Activated CD8-positive, alpha-beta memory T cell treated with anti-CD3 and anti-CD28 coated beads for 1 hour (primary cell): ENCODE data around the gene PPP2R5A.
"Not testable (repeated sequence)": the region's sequence is repeated elsewhere in the genome, so short reads cannot be mapped to it uniquely, and the experiment has no call there.

Source experiments
- DNase-seq, 2 donors: peaks; one replicate each; pipeline ENCODE4 v3.0.0-alpha.2; 2020; ENCODE audit warnings: low read depth in 1 of 2; ENCODE audit errors: extremely low read depth in 1 of 2

The PPP2R5A gene

DNA sequence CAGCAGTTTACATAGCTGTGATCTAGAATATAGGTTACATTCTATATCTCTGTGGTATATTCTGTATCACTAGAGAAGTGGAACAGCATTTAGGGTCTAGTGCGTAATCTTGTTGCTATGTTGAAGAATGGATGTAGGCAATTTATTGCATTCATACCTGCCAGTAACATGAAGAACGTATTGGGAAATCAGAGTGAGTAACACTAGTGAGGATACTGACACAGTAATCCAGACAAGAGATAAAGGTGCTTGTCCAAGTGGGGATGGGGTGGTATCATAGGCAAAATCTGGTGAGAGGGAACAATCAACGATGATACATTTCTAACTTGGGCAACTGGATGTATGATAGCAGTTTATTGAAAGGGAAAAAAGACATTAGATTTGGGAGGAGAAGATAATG is 9.8 kb downstream of the PPP2R5A start:
- no peak for DNase-seq

DNA sequence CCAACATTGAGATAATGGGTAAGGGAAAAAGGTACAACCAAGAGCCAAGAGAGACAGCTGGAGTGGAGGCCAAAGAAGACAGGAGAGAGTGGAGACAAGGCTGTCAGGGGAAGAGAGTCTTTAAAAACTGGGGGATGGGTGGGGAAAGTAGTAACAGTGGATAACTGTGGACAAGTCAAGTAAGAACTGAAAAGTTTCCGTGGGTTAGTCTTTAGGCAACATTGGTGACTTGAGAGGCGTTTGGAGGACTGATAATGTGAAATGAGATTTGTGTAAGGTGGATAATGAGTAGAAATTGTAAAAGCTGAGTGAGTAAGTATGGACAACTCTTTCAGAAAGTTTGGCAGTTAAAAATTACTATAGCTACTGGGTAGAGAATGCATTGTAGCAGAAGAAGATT is 10.4 kb downstream of the PPP2R5A start:
- DNase-seq: no peak

DNA sequence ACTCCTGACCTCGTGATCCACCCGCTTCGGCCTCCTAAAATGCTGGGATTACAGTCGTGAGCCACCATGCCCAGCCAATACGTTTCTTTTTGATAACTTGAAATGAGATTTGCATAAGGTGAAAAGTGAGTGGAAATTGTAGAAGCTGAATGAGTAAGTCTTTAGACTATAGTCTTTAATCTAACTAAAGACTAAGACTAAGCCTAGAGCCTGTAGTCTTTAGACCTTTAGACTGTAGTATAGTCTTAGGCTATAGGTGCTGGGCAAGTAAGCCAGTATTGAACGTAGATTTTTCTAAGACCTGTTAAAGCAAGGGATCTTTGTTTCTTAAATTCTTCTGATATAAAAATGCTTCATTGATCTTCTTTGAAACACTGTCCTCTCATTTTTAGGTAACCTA is 12.1 kb downstream of the PPP2R5A start:
- no peak for DNase-seq

DNA sequence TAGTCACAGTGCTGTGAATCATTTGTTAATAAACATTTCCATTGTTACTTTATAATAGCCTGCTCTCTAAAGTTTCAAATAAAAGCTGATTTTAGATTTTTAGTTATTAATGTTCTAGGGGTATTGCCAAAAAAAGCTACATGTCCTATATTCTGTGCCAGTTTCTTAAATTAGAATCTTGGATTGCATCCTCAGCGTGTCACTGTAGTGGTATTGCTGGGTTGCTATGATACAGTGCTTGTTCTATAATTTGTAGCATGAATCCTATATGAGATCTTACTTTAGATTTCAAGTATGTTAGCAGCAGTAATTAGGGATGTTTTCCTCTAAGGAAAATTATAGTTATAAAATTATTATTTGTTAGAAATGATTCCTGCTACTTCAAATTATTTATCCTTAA is 16.4 kb downstream of the PPP2R5A start:
- no peak for DNase-seq

DNA sequence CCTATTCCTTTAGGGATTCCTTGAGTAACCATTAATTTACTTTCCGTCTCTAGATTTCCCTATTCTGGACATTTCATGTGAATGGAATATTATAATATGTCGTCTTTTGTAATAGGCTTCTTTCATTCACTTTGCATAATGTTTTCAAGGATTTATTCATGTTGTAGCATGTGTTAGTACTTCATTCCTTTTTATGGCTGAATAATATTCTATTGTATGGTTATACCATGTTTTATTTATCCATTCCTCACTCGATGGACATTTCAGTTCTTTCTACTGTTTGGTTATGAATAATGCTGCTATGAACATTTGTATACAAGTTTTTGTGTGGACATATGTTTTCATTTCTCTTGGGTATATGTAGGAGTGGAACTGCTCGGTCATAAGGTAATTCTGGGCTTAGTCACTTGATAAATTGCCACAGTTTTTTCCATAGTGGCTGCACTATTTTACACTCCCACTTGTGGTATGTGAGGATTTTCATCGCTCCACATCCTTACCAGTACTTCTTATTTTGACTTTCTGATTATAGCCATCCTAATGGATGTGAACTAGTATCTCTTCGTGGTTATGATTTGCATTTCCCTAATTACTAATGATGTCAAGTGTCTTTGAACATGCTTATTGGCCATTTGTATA is 17.7 kb downstream of the PPP2R5A start:
- no peak for DNase-seq

DNA sequence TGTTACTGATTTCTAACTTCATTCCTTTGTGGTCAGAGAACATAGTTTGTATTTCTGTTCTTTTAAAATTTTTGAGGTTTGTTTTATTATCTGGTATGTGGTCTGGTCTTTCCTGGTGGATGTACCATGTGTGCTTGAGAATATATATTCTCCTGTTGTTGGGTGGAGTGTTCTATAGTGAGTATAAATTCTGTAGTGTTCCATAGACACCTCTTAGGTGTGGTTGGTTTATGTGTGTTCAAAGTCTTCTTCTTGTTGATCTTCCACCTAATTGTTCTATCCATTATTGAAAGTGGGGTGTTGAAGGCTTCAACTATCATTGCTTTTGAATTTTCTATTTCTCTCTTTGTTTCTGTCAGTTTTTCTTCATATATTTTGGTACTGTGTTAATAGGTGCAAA is 20.1 kb downstream of the PPP2R5A start:
- no peak for DNase-seq

DNA sequence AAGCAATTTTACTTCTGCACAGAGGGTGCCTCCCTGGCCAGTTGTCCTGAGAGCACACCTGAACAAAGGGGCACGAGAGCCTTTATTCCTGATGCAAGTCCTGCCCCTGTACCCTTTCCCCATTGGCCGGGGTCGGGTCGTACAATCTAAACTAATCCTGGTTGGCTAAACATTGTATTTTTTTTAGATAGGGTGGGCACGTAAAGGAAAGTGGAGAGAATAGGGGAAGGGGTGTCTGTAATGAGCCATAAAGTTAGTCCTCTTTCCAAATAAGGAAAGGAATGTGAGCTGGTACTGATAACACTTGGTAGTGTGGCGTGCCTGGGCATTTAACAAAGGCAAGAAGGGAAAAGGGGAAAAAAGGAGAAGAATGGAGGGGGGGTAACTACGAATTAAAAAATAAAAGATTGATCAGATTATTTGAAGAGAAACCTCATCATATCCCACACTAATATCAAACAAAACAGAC is 20.8 kb downstream of the PPP2R5A start:
- DNase-seq: not testable (repeated sequence)

DNA sequence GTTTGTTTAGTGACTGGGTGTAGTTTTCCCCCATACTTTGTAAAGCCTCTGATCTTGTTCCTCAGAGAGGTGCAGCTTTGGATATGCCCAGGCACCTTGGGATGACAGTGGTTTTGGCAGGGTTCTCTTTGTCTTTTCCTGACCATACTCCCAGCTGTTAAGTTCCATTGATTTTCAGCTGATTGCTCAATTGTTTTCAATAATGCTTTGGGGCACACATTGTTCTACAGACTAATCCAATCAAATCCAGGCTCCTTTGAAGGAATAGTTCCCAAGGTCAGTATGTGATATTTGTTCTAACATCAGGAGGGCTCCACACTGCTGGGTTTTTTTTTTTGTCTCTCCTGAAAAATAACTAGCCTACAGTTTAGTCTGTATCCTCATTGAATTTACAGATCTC is 24.8 kb downstream of the PPP2R5A start:
- no peak for DNase-seq

DNA sequence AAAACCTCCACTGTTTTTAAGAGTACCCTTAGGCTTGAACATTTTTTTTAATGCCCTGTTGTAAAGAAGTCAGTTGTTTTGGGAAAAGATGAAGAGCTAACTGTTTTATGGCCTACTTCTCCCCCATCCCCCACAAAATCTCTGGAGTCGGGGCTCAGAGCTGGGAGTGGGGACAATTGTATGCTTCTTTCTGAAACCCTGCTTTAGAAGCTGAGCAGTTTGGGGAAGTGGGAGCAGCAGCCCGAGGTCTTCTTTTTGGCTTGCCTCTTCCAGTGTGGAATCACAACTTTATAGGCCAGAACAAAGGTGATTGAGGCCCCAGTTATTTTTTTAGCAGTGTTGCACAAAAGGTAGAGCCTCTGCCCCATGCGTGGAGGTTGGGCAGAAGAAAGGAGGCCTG is 25.2 kb downstream of the PPP2R5A start:
- no peak for DNase-seq

DNA sequence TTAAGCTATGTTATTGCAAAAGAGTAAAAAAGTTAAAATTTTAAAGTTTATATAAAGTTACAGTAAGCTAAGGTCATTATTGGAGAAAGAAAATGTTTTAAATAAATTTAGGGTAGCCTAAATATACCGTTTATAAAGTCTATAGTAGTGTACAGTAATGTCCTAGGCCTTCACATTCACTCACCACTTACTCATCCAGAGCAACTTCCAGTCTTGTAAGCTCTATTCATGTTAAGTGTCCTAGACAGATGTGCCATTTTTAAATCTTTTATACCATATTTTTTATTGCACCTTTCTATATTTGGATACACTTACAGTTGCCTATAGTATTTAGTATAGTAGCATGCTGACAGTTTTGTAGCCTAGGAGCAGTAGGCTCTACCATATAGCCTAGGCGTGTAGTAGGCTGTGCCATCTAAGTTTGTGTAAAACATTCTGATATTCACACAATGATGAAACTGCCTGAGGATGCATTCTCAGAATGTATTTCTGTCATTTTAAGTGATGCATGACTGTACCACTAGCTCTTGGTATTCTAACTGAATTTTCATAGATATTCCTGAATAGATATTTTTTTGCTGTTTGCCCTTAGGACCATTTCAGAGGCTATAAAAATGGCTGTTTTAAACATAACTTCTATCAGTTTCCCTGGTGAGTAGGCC is 26.8 kb downstream of the PPP2R5A start:
- no peak for DNase-seq

DNA sequence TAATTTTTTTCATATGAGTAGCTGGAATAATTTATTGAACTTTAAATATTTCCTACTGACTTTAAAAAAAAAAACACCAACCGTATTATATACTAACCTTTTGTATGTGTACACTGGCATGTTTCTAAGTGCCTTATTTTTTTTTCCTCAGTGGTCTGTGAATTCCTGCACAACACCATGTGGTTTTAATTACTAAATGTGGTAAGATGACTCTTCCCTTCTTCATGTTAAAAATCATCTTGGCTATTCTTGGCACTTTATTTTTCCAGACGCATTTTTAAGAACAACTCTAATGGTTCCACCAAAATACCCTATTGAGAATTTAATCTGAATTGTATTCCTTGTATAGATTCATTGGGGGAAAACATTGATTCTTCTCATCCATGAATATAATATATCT is 28.4 kb downstream of the PPP2R5A start:
- DNase-seq: no peak

DNA sequence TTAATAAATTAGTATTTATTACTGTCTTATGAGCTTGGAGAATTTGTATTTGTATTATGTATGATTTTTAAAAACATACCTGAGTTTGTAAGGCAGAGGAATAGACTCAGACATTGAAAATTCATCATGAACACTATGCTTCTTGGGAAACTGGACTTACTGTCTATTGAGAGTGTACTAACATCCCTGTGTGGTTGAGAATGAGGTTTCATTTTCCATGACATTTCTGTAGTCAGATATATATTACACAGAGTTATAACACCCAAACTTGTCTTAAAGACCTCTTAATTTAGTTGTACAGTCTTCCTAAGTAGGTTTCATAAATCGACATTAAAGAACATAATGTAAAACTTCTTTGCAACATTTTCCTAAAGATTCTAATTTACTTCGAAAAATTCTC is 30.0 kb downstream of the PPP2R5A start:
- no peak for DNase-seq

DNA sequence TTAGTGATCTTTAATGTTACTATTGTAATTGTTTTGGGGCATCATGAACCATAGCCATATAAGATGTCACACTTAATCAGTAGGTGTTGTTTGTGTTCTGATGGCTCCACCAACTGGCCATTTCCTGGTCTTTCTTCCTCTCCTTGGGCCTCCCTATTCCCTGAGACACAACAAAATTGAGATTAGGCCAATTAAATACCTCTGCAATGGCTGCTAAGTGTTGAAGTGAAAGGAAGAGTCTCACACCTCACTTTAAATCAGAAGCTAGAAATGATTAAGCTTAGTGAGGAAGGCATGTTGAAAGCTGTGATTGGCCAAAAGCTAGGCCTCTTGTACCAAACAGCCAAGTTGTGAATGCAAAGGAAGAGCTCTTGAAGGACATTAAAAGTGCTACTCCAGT is 30.7 kb downstream of the PPP2R5A start:
- no peak for DNase-seq

DNA sequence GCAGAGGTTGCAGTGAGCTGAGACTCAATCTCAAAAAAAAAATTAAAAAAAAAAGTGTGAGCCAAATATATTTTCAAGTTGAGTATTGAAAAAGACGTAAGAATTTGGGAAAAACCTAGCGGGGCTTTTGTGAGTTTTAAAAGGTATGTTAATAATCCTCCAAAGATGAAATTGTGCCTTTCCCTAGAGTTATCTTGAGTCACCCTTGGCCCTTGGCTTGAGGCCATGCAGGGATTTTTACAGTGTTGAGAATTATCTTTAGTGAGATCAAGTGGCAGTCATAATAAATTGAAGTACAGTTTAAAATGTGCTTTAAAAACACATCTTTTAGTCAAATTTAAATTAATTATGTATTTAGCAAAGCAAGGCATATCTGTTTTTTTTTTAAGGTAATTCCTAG is 32.7 kb downstream of the PPP2R5A start:
- no peak for DNase-seq

DNA sequence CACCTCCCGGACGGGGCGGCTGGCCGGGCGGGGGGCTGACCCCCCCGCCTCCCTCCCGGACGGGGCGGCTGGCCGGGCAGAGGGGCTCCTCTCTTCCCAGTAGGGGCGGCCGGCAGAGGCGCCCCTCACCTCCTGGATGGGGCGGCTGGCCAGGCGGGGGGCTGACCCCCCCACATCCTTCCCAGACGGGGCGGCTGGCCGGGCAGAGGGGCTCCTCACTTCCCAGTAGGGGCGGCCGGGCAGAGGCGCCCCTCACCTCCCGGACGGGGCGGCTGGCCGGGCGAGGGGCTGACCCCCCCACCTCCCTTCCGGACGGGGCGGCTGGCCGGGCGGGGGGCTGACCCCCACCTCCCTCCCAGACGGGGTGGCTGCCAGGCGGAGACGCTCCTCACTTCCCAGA is 35.8 kb downstream of the PPP2R5A start:
- DNase-seq: not testable (repeated sequence)

DNA sequence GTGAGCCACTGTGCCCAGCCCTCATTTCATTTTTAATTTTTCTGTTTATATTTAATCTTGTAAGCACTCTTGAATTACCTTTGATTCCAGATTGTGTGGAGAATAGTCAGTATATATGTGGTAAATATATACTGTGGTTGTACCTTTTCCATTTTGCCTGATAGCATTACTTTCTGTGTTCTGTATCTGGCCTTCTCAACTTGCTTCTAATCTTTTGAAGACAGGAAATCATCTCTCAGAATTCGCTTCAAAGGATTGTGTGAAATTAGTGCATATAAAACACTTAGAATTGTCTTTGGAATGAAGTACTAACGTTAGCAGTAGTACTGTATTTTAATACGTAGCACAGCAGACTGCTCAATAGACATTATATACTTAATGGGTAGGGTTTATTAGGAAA is 37.9 kb downstream of the PPP2R5A start:
- DNase-seq: no peak

DNA sequence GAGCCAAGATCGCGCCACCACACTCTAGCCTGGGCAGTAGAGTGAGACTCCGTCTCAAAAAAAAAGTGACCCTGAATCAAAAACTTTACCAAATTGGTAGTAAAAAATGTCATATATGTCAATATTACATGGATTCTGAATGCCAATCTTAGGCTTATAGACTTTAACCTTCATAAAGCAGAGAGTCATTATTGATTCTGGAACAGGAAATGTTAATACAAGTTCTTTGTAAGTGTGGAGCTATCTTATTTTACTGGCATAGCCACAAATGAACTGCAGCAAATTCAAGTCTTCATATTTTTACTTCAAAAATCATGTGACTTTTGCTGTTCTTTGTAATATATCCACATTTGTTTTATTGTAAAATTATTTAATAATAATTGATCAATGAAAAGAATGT is 41.3 kb downstream of the PPP2R5A start:
- DNase-seq: no peak

DNA sequence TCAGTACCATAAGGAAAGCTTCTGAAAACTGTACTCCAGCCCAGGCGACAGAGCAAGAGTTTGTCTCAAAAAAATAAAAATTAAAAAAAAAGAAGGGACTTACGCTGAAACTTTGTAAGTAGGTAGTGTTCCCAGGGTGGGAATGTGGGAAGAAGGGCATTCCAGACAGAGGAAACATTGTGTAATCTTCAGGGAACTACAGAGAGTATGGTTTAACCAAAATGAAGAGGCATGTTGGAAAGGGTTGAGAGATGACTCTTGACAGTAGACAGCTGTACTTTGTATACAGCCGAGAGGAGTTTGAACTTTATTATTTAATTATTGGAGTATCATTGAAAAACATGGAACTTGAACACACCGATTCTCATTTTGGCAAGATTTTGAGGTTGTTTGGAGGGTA is 43.0 kb downstream of the PPP2R5A start:
- DNase-seq: no peak

DNA sequence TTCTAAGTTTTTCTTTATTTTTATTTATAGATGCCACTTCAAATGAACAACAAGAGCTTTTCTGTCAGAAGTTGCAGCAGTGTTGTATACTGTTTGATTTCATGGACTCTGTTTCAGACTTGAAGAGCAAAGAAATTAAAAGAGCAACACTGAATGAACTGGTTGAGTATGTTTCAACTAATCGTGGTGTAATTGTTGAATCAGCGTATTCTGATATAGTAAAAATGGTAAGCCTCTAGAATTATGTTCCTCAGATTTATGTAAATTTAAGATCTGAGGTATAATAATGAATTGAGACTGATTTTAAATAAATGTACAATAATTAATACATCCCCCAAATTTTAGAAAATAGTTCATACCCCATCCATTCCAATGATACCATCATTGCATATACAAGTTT is 43.9 kb downstream of the PPP2R5A start:
- no peak for DNase-seq

DNA sequence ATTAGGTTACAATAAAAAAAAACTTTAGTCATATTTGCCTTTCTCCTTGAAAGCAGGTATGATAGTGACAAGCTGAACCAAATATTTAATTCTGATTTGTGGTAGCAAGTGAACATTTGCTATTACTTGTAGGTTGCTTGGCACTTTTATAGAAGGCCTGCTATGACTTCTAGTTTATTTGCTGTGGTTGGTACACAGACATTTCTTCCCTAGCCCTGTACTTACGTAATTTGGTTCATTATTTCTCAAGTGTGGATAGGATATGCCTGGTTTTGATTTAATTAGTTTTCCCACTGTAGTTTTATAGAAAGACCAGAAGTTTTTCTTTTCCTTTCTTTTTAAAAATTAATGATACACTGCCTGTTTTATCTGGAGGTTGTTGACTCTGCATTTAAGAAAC is 55.9 kb downstream of the PPP2R5A start:
- no peak for DNase-seq

DNA sequence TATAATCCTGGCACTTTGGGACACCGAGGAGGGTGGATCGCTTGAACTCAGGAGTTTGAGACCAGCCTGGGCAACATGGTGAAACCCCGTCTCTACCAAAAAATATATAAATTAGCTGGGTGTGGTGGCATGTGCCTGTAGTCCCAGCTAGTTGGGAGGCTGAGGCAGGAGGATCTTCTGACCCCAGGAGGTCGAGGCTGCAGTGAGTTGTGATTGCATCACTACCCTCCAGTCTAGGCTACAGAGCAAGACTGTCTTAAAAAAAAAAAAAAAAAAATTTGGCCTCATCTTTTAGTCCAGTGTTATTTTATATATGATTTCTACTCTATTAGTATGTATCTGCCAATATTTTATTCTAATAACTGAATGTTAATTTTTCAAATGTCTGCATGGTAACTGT is 59.7 kb downstream of the PPP2R5A start:
- DNase-seq: no peak

DNA sequence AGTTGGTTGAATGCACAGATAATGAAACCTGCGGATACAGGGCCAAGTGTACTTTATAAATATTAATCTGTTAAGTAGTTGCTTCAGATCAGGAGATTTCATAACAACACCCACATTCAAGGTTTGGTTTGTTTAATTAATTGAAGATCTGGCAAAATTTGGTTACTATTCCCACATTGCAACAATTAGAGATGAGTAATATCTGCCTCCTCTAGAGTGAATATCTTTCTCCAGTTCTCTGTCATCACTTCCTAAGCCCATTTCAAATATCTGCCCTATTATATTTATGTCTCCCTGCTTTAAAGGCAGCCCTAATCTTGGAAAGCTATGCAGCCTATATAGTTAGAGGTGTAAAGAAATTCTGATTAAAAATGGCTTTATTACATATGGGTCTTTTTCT is 61.4 kb downstream of the PPP2R5A start:
- no peak for DNase-seq
